Spleen (tissue), 7 donors: Measurements from ENCODE around the gene IMPA2.

Experiments
- POLR2A ChIP-seq, 3 donors: fragments of 450-650 bp; IDR thresholded peaks; one replicate each; pipeline ENCODE4 v1.5.1; 2017; ENCODE audit warnings: antibody characterized with exemption in 3 of 3, mild to moderate bottlenecking in 1 of 3
- TF ChIP-seq, protein P1 (sequence below), 11 experiments: fragments of 200-600 bp in 7 of 11; fragments of 450-650 bp in 4 of 11; sonication (generic) in 4 of 11; IDR thresholded peaks in 8 of 11; conservative IDR thresholded peaks in 3 of 11; 1 replicate in 7 of 11; 2 replicates in 4 of 11; pipeline versions ENCODE4 v1.4.0 to v1.8.0; 2016 to 2021; ENCODE audit warnings: antibody characterized with exemption in 11 of 11, inconsistent platforms in 4 of 11, mild to moderate bottlenecking in 1 of 11
- donor health status: DM: no; HTN: no; CAD: no; lungs with moderate emphysema.
- donor health status: DM: no; HTN: no; CAD: no.
- donor health status: DM: no; HTN: no; CAD: no.

DNA sequence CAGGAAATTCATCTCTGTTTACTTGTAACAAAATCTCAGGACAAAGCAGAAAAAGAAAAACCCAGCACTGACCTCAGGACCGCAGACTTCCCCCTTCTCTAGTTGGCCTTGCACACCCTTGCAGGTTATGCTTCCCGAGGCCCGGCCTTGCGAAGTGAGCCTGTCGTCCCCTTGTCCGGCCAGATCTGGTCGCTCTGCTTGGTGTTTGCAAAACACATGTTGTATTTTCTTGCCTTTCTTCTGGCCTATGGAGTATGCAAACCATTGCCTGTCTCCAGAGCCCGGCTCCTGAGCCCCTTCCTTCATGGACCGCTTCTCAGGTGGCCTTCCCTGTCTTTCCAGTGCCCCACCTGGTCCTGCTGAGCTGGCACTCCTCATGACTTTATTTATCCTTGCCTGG, 4.8 kb downstream of the IMPA2 start:
- TF ChIP-seq POLR2A (IDR thresholded peaks at IDR 0.05): no peak
- TF ChIP-seq, protein P1, sequence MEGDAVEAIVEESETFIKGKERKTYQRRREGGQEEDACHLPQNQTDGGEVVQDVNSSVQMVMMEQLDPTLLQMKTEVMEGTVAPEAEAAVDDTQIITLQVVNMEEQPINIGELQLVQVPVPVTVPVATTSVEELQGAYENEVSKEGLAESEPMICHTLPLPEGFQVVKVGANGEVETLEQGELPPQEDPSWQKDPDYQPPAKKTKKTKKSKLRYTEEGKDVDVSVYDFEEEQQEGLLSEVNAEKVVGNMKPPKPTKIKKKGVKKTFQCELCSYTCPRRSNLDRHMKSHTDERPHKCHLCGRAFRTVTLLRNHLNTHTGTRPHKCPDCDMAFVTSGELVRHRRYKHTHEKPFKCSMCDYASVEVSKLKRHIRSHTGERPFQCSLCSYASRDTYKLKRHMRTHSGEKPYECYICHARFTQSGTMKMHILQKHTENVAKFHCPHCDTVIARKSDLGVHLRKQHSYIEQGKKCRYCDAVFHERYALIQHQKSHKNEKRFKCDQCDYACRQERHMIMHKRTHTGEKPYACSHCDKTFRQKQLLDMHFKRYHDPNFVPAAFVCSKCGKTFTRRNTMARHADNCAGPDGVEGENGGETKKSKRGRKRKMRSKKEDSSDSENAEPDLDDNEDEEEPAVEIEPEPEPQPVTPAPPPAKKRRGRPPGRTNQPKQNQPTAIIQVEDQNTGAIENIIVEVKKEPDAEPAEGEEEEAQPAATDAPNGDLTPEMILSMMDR (IDR thresholded peaks at IDR 0.05 in 8 of 11, conservative IDR thresholded peaks at IDR 0.05 in 3 of 11): no peak
